Lower lobe of right lung (tissue), 2 donors: Measurements from ENCODE around the gene GJD3. TPM values are rescaled to one million over a fixed set of nuclear protein-coding genes. Genes with fewer than 3 reads are reported as not detected.
A peak's percentile ranks its signal among the peaks of the same experiment; 100 is the strongest.

Experiments used
- ATAC-seq, 2 donors: fragments of 200-7000 bp; cut with Tn5 transposase; one replicate each; pipeline ENCODE4 v1.9.1; 2020 to 2022; ENCODE audit warnings: mild to moderate bottlenecking in 2 of 2, moderate library complexity in 2 of 2
- DNase-seq: peaks from one replicate; pipeline ENCODE4 v3.0.0-alpha.2; 2020
- H3K27ac ChIP-seq: fragments of 200-600 bp; one replicate; pipeline ENCODE4 v1.8.0; 2022
- H3K27me3 ChIP-seq: fragments of 200-600 bp; one replicate; pipeline ENCODE4 v1.8.0; 2022; ENCODE audit warnings: low read depth
- H3K36me3 ChIP-seq: fragments of 200-600 bp; one replicate; pipeline ENCODE4 v1.8.0; 2022; ENCODE audit warnings: mild to moderate bottlenecking
- H3K4me1 ChIP-seq: fragments of 200-600 bp; one replicate; pipeline ENCODE4 v1.8.0; 2022
- H3K4me3 ChIP-seq: fragments of 200-600 bp; one replicate; pipeline ENCODE4 v1.8.0; 2022; ENCODE audit warnings: mild to moderate bottlenecking
- H3K9me3 ChIP-seq: fragments of 200-600 bp; one replicate; pipeline ENCODE4 v1.8.0; 2022
- intact Hi-C: fragments of 100-400 bp; cut with DNase I; formaldehyde crosslinking; loops from one replicate; pipeline ENCODE4 v1.11.0; 2022
- total RNA-seq: library from RNA; stranded (reverse); fragmentation: NEBNext Ultra II Directional; extraction: Animal tissue kit (Norgen Biotek cat#: 25700); gene quantifications from one replicate; pipeline ENCODE4 v1.2.1, GENCODE V29; 2021
- TF ChIP-seq, protein P1 (sequence below): fragments of 200-600 bp; IDR thresholded peaks from one replicate; pipeline ENCODE4 v1.8.0; 2022; ENCODE audit warnings: antibody characterized with exemption, mild to moderate bottlenecking
- donor health status: DM: no; HTN: yes; CAD: no; lungs with severe emphysema.

Gene GJD3
- total RNA-seq, 1 donor from 2014 or later = 3.1 TPM

DNA sequence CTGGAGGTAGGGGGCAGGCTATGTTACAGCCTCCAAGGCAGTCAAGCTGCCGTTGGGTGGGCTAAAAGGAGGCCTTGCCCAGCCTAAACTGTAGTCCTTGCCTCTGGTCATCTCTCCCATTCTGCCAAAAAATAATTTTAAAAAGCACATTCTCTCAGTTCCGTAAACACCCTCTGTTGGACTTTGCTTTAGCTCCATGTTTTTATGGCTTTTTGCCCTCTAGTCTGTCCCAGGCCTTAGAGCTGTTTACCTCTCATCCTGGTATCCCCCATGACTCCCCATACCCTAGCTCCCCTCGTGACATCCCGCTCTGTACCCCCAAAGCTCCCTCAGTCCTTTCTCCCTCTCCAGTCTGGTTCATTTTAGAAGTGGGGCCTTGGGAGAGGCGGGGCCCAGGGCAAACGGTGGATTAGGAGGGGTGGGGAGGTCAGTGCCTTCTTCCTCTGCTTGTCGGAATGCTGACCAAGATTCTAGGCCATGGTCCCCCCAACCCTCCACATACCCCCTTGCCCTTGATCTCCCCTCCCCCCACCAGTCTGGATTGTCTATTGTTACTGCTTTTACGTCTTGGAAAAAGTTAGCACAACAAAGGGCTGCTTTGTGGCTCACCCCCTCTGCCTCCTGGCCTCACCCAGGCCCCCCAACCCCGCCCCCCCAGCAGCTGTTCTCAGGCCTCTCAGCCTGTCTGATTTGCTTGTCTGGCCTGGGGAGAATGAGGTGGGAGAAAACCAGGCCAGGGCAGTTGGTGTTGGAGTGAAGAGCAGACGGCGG is 18.4 kb downstream of the GJD3 start:
- ATAC-seq = no peak
- TF ChIP-seq, protein P1, sequence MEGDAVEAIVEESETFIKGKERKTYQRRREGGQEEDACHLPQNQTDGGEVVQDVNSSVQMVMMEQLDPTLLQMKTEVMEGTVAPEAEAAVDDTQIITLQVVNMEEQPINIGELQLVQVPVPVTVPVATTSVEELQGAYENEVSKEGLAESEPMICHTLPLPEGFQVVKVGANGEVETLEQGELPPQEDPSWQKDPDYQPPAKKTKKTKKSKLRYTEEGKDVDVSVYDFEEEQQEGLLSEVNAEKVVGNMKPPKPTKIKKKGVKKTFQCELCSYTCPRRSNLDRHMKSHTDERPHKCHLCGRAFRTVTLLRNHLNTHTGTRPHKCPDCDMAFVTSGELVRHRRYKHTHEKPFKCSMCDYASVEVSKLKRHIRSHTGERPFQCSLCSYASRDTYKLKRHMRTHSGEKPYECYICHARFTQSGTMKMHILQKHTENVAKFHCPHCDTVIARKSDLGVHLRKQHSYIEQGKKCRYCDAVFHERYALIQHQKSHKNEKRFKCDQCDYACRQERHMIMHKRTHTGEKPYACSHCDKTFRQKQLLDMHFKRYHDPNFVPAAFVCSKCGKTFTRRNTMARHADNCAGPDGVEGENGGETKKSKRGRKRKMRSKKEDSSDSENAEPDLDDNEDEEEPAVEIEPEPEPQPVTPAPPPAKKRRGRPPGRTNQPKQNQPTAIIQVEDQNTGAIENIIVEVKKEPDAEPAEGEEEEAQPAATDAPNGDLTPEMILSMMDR = no peak
- H3K4me3 ChIP-seq = peak overlapping the region; percentile 92
- DNase-seq = no peak
- peaks cover 31% of the 10 kb centered on the region for H3K36me3 ChIP-seq
- H3K9me3 ChIP-seq = no peaks in the 10 kb centered on the region
- no peaks in the 10 kb centered on the region for H3K27me3 ChIP-seq
- H3K4me1 ChIP-seq = peaks cover 78% of the 10 kb centered on the region
- intact Hi-C loops = no loop called here
- peak overlapping the region; percentile 96 for H3K27ac ChIP-seq

DNA sequence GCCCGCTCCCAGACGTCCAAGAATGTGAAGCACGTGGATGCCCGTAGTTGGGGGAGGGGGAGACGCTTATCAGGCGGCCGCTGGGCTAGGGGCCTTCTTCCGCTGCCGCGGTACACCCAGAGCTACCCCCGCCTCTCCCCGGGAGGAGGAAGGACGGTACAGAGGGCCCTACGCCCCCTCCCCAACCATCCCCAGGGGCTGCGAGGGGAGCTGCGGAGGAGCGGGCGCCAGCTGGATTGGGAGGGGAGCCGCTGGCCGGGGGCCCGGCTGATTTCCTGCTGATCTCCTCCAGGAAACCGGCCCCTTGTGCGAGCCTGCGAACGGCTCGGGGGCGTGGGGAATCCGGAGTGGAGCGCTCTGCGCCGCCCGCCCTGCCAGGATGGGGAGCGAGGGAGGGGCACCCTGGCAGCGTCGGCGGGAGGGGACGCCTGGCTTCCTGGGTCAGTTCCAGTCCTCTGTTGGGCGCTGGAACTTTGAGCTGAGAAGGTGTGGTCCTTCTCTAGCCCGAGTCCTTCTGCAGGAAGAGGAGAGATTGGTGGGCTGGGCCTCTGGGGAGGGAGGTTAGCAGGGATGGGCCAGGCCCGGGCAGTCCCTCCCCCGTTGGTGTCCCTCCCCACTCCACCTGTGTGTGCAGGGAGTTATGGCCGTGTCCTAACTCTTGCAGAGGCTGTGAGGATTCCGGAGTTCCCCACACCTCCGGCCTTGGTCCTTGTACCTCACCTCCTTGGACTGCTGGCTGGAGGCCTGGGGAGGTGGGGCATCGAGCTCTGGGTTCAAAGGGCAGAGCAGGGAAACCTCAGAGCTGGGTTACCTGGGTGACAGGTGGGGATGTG is 19.2 kb downstream of the GJD3 start:
- peaks cover 79% of the 10 kb centered on the region for H3K4me1 ChIP-seq
- no peaks in the 10 kb centered on the region for H3K27me3 ChIP-seq
- H3K9me3 ChIP-seq = no peaks in the 10 kb centered on the region
- ATAC-seq (peak; percentile 62 to 65), DNase-seq (peak; percentile 82)
- peaks cover 25% of the 10 kb centered on the region for H3K36me3 ChIP-seq
- intact Hi-C loops = no loop called here
- peak overlapping the region; percentile 92 for H3K4me3 ChIP-seq
- TF ChIP-seq, protein P1 = no peak
- H3K27ac ChIP-seq = peak overlapping the region; percentile 96

DNA sequence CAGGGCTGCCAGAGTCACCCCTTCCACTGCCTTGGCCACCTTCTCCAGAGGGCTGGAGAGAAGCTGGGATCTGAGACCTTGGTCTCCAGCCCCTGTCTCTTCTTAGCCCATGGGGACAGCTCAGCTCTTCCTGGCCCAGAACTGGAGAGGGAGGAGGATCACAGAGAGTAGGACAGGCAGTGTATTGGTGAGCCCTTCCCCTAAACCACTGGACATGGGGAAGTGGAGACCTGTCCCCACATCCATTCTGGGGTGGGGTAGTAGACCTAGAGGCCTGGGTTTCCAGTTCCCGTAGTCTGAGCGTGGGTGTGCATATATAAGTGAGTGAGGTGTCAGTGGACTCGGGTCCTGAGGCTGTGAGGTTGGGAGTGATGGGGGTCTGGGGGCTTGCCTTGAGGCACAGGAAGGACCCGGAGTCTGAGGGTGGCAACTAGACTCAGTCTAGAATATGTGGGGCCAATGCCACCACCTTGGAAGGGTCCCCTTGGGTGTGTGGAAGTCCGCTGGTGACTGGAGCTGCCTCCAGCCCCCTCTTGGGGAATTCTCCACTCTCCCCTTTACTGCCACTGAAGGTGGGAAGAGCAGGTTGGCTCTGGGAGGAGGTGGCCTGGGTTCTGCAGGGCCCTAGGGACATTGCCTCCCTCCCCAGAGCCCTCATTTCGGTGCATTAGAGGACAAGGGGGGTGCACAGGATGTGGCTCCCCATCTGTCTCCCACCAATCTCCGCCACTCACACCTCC is 19.9 kb downstream of the GJD3 start:
- DNase-seq (no peak), ATAC-seq (no peak)
- Histone ChIP-seq H3K9me3 (no peaks in the 10 kb centered on the region), H3K36me3 (peaks cover 18% of the 10 kb centered on the region), H3K27me3 (no peaks in the 10 kb centered on the region), H3K4me1 (peaks cover 79% of the 10 kb centered on the region), H3K4me3 (peak overlapping the region; percentile 92), H3K27ac (peak overlapping the region; percentile 96)
- TF ChIP-seq, protein P1 = no peak
- intact Hi-C loops = no loop called here

DNA sequence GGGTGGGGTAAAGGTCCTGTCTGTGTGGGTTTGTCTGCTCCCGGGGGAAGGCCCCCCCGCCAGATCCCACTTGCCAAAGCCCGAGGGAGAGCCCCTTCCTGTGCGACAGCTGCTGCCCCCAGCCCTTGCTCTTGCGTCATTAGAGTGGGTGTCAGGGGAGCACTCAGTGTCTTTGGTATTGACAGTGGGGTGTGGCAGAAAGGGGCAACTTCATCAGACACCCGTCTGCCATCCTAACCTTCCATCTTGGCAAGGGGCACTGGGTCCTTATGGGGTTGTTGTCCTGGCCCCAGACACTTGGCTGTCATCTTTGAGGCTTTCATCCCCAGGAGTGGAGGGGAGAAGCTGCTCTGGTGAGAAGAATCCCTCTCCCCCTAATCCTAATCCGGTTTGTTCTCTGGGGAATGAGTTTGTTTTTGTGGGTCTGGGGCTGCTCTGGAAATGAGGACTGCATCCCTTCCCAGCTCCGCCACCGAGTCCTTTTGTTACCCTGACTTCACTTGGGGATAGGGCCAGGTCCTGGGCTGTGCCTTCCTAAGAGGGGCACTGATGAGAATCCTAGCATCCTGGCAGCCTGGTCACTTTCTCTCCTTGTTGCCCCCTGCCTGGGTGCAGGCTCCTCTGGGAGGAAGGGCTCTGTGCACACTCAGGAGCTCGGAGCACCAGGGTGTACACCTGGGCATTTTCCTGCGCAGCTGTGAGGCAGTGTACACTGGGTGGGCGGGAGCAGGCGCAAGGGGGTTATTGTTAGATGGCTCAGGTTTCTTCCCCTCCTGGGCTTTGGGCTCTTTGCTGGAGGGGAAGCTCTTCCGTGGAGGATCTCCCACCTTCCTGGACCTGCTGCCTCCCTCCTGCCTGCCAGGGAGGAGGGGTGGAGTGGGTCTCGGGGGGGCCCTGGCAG is 21.1 kb downstream of the GJD3 start:
- no peaks in the 10 kb centered on the region for H3K27me3 ChIP-seq
- intact Hi-C loops = no loop called here
- H3K4me1 ChIP-seq = peaks cover 79% of the 10 kb centered on the region
- TF ChIP-seq, protein P1 = no peak
- H3K9me3 ChIP-seq = no peaks in the 10 kb centered on the region
- ATAC-seq (no peak), DNase-seq (no peak)
- H3K36me3 ChIP-seq = peaks cover 7% of the 10 kb centered on the region
- H3K4me3 ChIP-seq = peak overlapping the region; percentile 92
- H3K27ac ChIP-seq = peak overlapping the region; percentile 96
